GM18520 (cell line): ENCODE results near the gene PTPRD.
A peak's percentile ranks its signal among the peaks of the same experiment; 100 is the strongest.
"Not testable (repeated sequence)": the region's sequence is repeated elsewhere in the genome, so short reads cannot be mapped to it uniquely, and the experiment has no call there.

Source experiments
- ATAC-seq: cut with Tn5 transposase; IDR thresholded peaks from one replicate; pipeline ENCODE4 v1.9.1; 2021; ENCODE audit not compliant: unreplicated experiment

The PTPRD gene

DNA sequence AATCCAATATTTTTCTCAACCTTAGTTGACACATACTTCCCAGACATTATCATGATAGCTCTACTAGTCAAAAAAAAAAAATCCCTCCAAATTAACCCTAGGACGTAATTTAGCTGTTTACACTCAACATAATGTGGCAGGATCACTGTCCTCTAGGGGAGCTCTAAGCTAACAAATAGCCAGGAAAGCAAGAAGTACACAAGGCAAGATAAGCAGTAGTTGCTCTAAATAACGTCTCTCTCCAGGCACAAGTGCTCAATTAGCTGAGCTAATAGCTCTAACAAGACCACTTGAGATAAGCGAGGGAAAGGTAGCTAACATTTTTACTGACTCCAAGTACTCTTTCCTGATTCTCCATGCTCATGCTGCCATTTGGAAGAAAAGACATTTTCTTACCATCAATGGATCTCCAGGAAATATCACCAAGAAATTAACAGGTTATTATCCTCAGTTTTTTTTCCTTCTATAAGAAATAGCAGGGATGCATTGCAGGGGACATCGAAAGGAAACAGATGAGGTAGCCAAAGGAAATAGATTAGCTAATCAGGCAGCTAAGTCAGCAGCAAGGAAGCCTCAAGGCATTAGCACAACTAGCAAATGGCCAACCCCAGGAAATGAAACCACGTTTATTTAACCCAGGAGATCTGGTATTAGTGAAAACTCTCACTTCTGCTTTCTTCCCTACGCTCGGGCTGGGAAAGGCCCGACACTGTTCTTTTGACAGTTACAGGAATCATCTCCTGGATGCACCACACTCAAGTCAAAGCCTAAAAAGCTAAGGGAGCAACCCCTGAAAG, 614.1 kb downstream of the PTPRD start:
- no peak for ATAC-seq

- no peak for ATAC-seq
Observed at GRCh38 chr9:9997585-9997984, 615.2 kb downstream of the PTPRD start.

DNA sequence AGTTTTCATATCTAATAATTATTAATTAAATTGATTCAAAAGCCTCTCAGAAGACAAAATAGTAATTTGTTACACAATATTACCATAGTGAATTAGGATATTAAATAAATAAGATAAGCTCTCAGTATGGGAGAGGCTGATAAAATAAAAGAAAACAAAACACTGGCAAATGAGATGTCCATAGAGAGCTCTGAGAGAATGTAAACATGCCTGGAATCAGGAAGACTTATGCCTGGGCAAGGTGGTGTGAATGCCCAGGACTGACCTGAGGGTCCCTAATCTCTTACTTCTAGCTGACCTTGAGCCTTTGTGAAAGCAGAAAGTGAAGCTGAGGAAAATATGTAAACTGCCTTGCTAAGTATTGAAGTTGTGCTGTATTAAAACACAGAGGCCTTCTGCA, 616.5 kb downstream of the PTPRD start:
- ATAC-seq: no peak

DNA sequence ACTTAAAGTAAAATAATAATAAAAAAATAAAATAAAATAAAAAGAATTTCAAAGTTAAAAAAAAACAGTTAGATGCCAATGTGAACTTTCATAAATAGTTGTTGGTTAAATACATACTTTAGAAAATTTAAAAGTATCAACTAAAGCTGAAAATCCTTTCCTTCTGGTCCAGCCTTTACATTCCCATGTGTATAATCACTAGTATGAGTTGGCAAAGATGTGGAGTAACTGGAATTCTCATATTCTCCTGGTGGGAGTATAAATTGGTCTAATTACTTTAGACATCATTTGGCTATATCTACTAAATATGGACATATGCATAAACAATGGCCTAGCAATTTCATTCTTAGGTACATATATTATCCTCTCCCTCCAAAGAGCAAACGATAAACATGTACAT, 619.9 kb downstream of the PTPRD start:
- ATAC-seq: no peak

GRCh38 chr9:9973062-9973461, 639.7 kb downstream of the PTPRD start:
- no peak for ATAC-seq

DNA sequence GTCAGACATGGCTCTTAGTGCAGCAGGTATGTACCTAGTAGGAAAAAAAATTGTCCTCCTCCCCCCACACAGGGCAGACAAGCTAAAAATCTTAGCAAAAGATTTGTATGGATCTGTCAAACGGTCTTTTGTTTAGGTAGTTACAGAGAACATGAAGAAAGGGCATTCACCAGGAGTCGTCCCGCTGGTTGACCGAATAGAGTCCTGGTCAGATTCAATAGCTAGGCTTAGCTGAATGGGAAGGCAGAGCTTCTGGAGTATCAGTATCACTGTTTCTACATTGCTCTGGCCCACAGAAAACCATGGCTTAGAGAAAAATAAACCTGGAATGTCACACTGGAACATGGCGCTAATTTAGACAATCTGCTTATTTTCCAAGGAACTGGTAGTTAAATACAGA, 642.3 kb downstream of the PTPRD start:
- no peak for ATAC-seq

GRCh38 chr9:9963841-9964240, 649.0 kb downstream of the PTPRD start:
- ATAC-seq: no peak

GRCh38 chr9:9961934-9962333, 650.9 kb downstream of the PTPRD start:
- no peak for ATAC-seq

DNA sequence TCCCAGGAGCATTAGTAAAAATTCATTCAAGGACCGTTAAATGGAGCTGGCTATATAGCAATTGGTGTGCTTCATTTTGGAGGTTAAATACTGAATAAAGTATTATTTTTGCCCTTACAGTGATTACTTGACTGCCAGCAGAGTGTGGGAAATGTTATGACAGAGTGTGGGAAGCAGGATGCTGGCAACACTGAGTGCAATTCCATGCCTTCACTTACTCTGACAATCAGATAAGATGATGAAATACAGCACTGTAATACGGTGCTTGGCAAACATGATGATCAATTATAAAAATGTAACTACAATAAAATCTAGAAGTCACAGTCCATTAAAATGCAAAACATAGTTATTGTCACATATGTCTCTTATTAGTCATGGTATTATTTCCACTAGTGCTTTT, 651.3 kb downstream of the PTPRD start:
- ATAC-seq: no peak

GRCh38 chr9:9951556-9952160, 661.1 kb downstream of the PTPRD start:
- ATAC-seq: no peak

- ATAC-seq: no peak
Observed at GRCh38 chr9:9950813-9951212, 662.0 kb downstream of the PTPRD start.

DNA sequence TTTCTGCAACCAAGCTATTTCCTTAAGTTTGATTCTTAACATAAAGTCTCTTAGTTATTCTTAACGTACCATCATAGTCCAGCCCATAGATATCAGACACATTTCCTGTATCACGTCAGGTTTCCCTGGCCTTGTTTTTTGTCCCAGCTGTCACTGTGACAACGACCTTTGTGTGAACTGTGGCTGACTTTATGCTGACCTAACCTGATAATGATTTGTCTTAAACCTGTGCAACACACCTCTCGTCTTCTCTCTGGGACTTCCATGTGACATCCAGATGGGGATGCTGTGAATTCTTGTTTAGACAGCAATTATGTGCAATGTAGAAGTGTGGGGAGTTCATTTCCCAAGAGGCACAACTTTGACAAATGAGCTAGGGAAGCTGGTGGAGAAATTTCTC, 662.8 kb downstream of the PTPRD start:
- ATAC-seq: no peak

DNA sequence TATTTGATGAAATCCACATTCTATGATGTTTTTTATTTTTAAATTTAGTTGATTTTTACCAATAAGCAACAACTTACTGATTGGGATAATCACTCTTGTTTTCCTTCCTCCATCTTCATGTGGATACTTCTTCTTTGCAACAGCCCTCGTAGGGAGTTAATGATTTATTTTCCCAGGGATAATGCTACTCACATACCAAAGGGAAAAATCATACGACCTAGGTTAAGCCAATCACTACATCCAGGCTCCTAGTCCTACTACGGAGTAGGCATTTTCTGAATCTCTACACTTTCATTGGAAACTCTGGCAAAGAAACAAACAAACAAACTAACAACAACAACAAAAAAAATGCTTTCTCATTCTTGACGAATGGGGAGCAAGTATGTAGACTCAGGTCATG, 663.4 kb downstream of the PTPRD start:
- ATAC-seq: no peak

DNA sequence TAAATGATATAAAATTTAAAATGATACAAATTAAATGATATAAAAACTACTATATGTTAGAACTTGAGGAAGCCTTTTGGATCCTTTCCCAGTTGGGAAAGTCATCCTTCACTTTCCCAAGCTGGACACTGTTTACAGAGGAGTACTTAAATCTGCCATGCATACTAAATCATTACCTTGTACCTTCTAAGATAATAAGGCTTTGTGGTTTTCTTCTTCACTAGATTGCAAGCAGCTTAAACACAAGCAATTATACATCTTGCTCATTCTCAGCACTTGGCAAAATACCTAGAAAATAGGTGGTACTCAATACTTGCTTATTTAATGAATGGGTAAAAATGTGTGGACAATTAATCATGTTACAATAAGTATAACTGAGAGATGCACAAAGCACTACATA, 666.8 kb downstream of the PTPRD start:
- ATAC-seq: no peak

DNA sequence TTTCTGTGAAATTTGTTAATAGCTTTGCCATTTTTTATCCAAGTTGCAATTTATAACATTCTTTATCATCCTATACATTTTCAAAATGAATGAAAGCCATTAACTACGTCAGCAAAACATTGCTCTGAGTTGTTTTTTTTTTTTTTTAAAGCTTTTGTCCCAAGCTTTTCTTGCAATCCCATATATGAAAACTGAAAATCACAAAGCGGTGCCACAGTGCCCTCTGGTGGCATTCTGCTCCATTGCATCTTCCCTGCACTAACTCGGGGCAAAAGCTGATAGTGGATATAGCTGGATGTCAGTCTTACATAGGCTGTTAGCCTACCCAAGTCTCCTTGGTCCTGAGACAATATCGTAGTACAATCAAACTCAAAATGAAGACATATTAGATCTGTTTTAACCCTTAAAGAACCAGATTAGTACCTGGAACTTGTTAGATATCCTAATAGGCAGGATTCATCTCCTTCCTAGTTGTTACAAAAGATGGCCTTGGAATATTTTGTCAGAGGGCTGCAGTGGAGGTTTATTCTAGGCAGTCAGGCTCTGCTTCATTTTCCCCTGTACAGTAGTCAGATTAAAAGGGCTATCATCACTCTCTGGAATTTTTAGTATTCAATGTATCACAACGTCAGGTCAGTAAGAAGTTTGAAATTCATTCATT, 669.9 kb downstream of the PTPRD start:
- peak; percentile 73 for ATAC-seq

- ATAC-seq: no peak
Observed at GRCh38 chr9:9938432-9938831, 674.4 kb downstream of the PTPRD start.

DNA sequence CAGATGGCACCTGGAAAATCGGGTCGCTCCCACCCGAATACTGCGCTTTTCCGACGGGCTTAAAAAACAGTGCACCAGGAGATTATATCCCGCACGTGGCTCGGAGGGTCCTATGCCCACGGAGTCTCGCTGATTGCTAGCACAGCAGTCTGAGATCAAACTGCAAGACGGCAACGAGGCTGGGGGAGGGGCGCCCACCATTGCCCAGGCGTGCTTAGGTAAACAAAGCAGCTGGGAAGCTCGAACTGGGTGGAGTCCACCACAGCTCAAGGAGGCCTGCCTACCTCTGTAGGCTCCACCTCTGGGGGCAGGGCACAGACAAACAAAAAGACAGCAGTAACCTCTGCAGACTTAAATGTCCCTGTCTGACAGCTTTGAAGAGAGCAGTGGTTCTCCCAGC, 681.3 kb downstream of the PTPRD start:
- ATAC-seq: not testable (repeated sequence)

DNA sequence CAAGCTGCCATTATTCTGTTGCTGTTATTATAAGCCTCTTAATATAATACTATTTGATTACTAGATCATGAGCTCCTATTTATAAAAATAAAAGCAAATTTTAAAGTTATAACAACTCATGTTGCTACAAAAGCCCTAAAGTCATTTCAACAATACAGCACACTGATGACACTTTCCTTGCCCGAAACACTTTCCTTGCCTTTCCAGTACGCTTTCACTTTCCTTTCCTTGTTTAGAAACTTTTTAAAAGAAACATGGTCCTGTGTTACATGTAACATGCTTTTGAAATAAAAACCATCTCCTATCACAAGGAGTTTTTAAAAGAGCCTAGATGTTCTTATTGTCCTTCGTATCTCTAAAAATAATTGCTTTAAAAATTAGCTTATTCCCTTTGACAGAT, 688.4 kb downstream of the PTPRD start:
- ATAC-seq: no peak

DNA sequence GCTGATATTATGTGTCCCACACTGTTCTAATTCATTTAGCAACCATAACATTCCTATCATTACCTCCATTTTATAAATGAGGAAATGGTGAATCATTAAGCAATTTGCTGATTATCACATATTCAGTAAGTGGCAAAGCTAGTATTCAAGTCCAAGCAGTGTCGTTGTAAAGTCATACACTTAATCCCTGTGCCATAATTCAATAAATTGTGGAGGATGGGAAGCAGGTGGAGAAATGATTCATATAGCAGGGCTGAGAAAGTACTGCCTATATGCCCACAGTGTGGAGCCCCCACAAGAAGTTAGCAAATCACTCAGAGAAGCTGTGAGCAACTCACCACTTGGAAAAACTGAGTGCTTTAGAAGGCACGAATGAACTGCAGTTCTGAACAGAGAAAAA, 691.0 kb downstream of the PTPRD start:
- ATAC-seq: no peak

DNA sequence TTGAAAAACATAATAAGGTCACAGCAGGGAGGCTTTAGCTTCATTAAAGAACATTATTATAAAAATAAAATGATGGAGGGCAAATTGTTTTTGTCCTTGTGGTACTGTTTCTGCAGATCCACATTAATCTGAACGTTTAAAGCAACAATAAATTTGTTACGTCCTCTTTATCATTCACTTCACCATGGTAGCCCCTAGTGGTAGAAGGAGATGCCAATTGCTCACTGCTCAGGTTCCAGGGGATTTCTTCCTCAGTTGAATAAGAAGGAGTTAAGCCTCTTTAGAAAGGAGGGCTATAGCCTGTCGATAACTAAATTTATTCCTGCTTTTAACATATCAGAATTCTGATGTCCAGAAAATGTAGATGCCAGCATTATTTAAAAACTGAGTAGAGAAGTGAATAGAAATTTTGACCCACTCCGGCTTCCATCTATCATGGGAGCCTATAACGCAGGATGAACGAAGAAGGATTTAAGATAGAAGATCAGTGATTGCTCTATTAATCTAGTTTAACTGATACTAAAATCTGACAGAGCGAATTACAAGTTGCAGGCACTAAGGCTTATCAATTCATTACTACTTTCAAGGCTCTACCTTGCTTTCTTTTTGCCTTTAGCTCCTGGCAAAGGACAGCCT, 692.3 kb downstream of the PTPRD start:
- ATAC-seq: no peak

GRCh38 chr9:9919174-9919775, 693.5 kb downstream of the PTPRD start:
- ATAC-seq: no peak
